A549 (cell line): ENCODE data around the gene BPIFB1. TPM values are rescaled to one million over a fixed set of nuclear protein-coding genes. Genes with fewer than 3 reads are reported as not detected.

Experiments used
- ATAC-seq, 2 experiments: fragments of 200-7000 bp in 1 of 2; fragments of >200 bp in 1 of 2; cut with Nextera tagmentation in 1 of 2; cut with Tn5 transposase in 1 of 2; 3 replicates each; pipeline versions ENCODE4 v1.8.0 to v1.9.1; 2018 to 2020; ENCODE audit warnings: mild to moderate bottlenecking in 1 of 2, moderate library complexity in 1 of 2
- CTCF ChIA-PET: fragments of 300-600 bp; sonication (Branson Sonifier 250); formaldehyde crosslinking; extraction: SDS; loops from one replicate; lab custom pipeline; 2021; ENCODE audit warnings: antibody characterized with exemption, inconsistent platforms; lab: Yijun Ruan, JAX
- POLR2A ChIA-PET: fragments of 350-600 bp; formaldehyde crosslinking; extraction: SDS; loops from one replicate; lab custom pipeline; 2021; ENCODE audit warnings: antibody characterized with exemption, inconsistent platforms; lab: Yijun Ruan, JAX
- DNase-seq, 2 experiments: peaks; one replicate each; pipeline versions ENCODE4 v3.0.0 to v3.0.0-alpha.2; 2011 to 2016; ENCODE audit warnings: low read depth in 1 of 2, low spot score in 1 of 2
- FAIRE-seq: peaks from 2 replicates; lab custom pipeline; 2011; peaks lifted over from hg19 to GRCh38; lab: Jason Lieb, UNC
- H3K27ac ChIP-seq, 2 experiments: fragments of >200 bp; sonication (Bioruptor Twin); formaldehyde crosslinking; 3 replicates each; pipeline ENCODE4 v1.5.1; 2016 to 2017
- H3K4me1 ChIP-seq: fragments of >200 bp; sonication (Bioruptor Twin); formaldehyde crosslinking; 3 replicates; pipeline ENCODE4 v1.6.1; 2016
- H3K4me2 ChIP-seq: fragments of >200 bp; sonication (Bioruptor Twin); formaldehyde crosslinking; 3 replicates; pipeline ENCODE4 v1.6.1; 2016
- H3K4me3 ChIP-seq: fragments of >200 bp; sonication (Bioruptor Twin); formaldehyde crosslinking; 3 replicates; pipeline ENCODE4 v1.5.1; 2016
- H3K9me3 ChIP-seq: fragments of >200 bp; sonication (Bioruptor Twin); formaldehyde crosslinking; 3 replicates; pipeline ENCODE4 v1.6.1; 2016
- ATOH8 ChIP-seq: fragments of 250-450 bp; sonication (Bioruptor Pico); IDR thresholded peaks from 2 replicates; pipeline ENCODE4 v1.5.0; 2020; ENCODE audit warnings: low read depth, mild to moderate bottlenecking, moderate library complexity
- BCL3 ChIP-seq: fragments of >200 bp; sonication (Bioruptor Twin); formaldehyde crosslinking; IDR thresholded peaks from 3 replicates; pipeline ENCODE4 v1.6.1; 2016
- BHLHE40 ChIP-seq: IDR thresholded peaks from 2 replicates; pipeline ENCODE4 v1.6.1; 2012; ENCODE audit warnings: low read depth, low read length, inconsistent platforms
- EHMT2 ChIP-seq: fragments of 200-600 bp; sonication (generic); IDR thresholded peaks from 2 replicates; pipeline ENCODE4 v1.6.1; 2016; ENCODE audit warnings: antibody characterized with exemption, low read depth, mild to moderate bottlenecking, moderate library complexity
- EP300 ChIP-seq, 2 experiments: fragments of >200 bp; sonication (Bioruptor Twin); formaldehyde crosslinking; IDR thresholded peaks; 2 replicates in 1 of 2; 3 replicates in 1 of 2; pipeline ENCODE4 v1.6.1; 2016 to 2017
- FOSL2 ChIP-seq, 2 experiments: fragments of 450-650 bp in 1 of 2; fragments of >200 bp in 1 of 2; sonication (Bioruptor Twin) in 1 of 2; formaldehyde crosslinking; IDR thresholded peaks; 2 replicates each; pipeline versions ENCODE4 v1.5.0 to v1.6.1; 2016 to 2020; ENCODE audit warnings: mild to moderate bottlenecking in 1 of 2, moderate library complexity in 1 of 2
- FOXS1 ChIP-seq: fragments of 250-450 bp; sonication (Bioruptor Pico); IDR thresholded peaks from 2 replicates; pipeline ENCODE4 v1.5.0; 2020; ENCODE audit warnings: mild to moderate bottlenecking, moderate library complexity
- HDAC2 ChIP-seq: fragments of 200-600 bp; sonication (generic); IDR thresholded peaks from 2 replicates; pipeline ENCODE4 v1.6.1; 2016
- HEYL ChIP-seq: fragments of 250-450 bp; sonication (Bioruptor Pico); IDR thresholded peaks from 2 replicates; pipeline ENCODE4 v1.8.0; 2021; ENCODE audit warnings: mild to moderate bottlenecking, moderate library complexity
- HMGXB4 ChIP-seq: fragments of 250-450 bp; sonication (Bioruptor Pico); IDR thresholded peaks from 2 replicates; pipeline ENCODE4 v1.5.0; 2021; ENCODE audit warnings: mild to moderate bottlenecking, moderate library complexity, borderline replicate concordance
- JUN ChIP-seq, 2 experiments: fragments of >200 bp; sonication (Bioruptor Twin); formaldehyde crosslinking; IDR thresholded peaks; 2 replicates in 1 of 2; 3 replicates in 1 of 2; pipeline ENCODE4 v1.6.1; 2016 to 2017
- JUNB ChIP-seq: fragments of >200 bp; sonication (Bioruptor Twin); formaldehyde crosslinking; IDR thresholded peaks from 2 replicates; pipeline ENCODE4 v1.6.1; 2016
- MAZ ChIP-seq: fragments of 150-350 bp; IDR thresholded peaks from 2 replicates; pipeline ENCODE4 v1.6.1; 2014; ENCODE audit warnings: antibody characterized with exemption, low read depth, low read length, borderline replicate concordance
- MYC ChIP-seq: IDR thresholded peaks from 2 replicates; pipeline ENCODE4 v1.6.1; 2012; ENCODE audit warnings: mild to moderate bottlenecking, inconsistent platforms, low read length, improper control_type of control experiment, borderline replicate concordance
- NPAS2 ChIP-seq: fragments of 250-450 bp; sonication (Bioruptor Pico); IDR thresholded peaks from 2 replicates; pipeline ENCODE4 v1.8.0; 2022; ENCODE audit warnings: mild to moderate bottlenecking, moderate library complexity, borderline replicate concordance
- NR3C1 ChIP-seq: fragments of >200 bp; sonication (Bioruptor Twin); formaldehyde crosslinking; IDR thresholded peaks from 3 replicates; pipeline ENCODE4 v1.6.1; 2017
- POLR2A ChIP-seq: IDR thresholded peaks from 2 replicates; pipeline ENCODE4 v1.6.1; 2012; ENCODE audit warnings: mild to moderate bottlenecking, low read length
- POLR2AphosphoS2 ChIP-seq: conservative IDR thresholded peaks from 2 replicates; pipeline ENCODE4 v1.6.1; 2012; ENCODE audit warnings: low read length, improper control_type of control experiment, inconsistent platforms
- REST ChIP-seq: fragments of 200-600 bp; sonication (generic); IDR thresholded peaks from 2 replicates; pipeline ENCODE4 v1.6.1; 2016; ENCODE audit warnings: antibody characterized with exemption, mild to moderate bottlenecking, moderate library complexity
- RNF2 ChIP-seq: fragments of 200-600 bp; sonication (generic); IDR thresholded peaks from 2 replicates; pipeline ENCODE4 v1.6.1; 2016; ENCODE audit warnings: low read depth, mild to moderate bottlenecking, antibody characterized with exemption, moderate library complexity, borderline replicate concordance
- TFCP2L1 ChIP-seq: fragments of 250-450 bp; sonication (Bioruptor Pico); IDR thresholded peaks from 2 replicates; pipeline ENCODE4 v1.5.0; 2021; ENCODE audit warnings: mild to moderate bottlenecking
- ZNF302 ChIP-seq: fragments of 250-450 bp; sonication (Bioruptor Pico); IDR thresholded peaks from 2 replicates; pipeline ENCODE4 v1.9.0; 2021; ENCODE audit warnings: inconsistent platforms, mild to moderate bottlenecking, moderate library complexity
- ZSCAN20 ChIP-seq: fragments of 250-450 bp; sonication (Bioruptor Pico); IDR thresholded peaks from 2 replicates; pipeline ENCODE4 v1.8.0; 2022; ENCODE audit warnings: mild to moderate bottlenecking, moderate library complexity
- WGBS: methylation state at CpG from one replicate; pipeline ENCODE4 v1.1.6; 2017; ENCODE audit errors: missing lambda C conversion rate; 5-methylcytosine and 5-hydroxymethylcytosine counted together
- polyA plus RNA-seq, 4 experiments: library from polyadenylated mRNA; depleted of rRNA in 3 of 4; stranded (reverse); fragments of >200 nt; fragmentation: RNase III in 1 of 4; extraction: RNeasy Plus Mini Kit Qiagen cat#74134 plus additional on column Dnase treatment in 1 of 4; gene quantifications; 2 replicates in 3 of 4; 3 replicates in 1 of 4; pipeline ENCODE4 v1.2.3, GENCODE V29; 2011 to 2017

Gene BPIFB1
- polyA plus RNA-seq, 2 of the 4 experiments (the other 2 are of a cell fraction), result 0.18 TPM; not detected in 1

GRCh38 chr20:33311011-33311410 is 28.0 kb downstream of the BPIFB1 start:
- ChIA-PET CTCF (interaction anchor here (4.0 kb wide), 1 partner anchor 11 kb away, joined by 21 read pairs; no protein-coding TSS in a partner anchor), POLR2A (no interaction called here)
- Histone ChIP-seq H3K27ac (no peak overlapping the region), H3K4me3 (no peak overlapping the region), H3K9me3 (no peaks in the 10 kb centered on the region), H3K4me2 (no peak overlapping the region), H3K4me1 (peaks cover under 1% of the 10 kb centered on the region; the same call in 2 of the 3 replicates)
- ATAC-seq (no peak), DNase-seq (no peak), FAIRE-seq (no peak)
- TF ChIP-seq JUNB (no peak), HDAC2 (no peak), BHLHE40 (no peak), POLR2AphosphoS2 (no peak), FOXS1 (CRISPR knock-in tag) (no peak), EHMT2 (no peak), ZNF302 (CRISPR knock-in tag) (no peak), JUN (IDR thresholded peaks at IDR 0.05) (no peak), BCL3 (no peak), MAZ (no peak)
- 77% methylated on average over 8 of the region's 8 CpGs for WGBS

GRCh38 chr20:33311996-33312395 is 29.0 kb downstream of the BPIFB1 start:
- ChIA-PET CTCF (interaction anchor here (4.0 kb wide), 1 partner anchor 12 kb away, joined by 21 read pairs; no protein-coding TSS in a partner anchor), POLR2A (no interaction called here)
- Histone ChIP-seq H3K9me3 (no peaks in the 10 kb centered on the region), H3K27ac (no peak overlapping the region), H3K4me3 (no peak overlapping the region), H3K4me1 (no peaks in the 10 kb centered on the region), H3K4me2 (no peak overlapping the region)
- 70% methylated on average over 4 of the region's 4 CpGs for WGBS
- FAIRE-seq, result no peak
- TF ChIP-seq POLR2A (no peak), BHLHE40 (no peak), HEYL (CRISPR knock-in tag) (no peak), ZNF302 (CRISPR knock-in tag) (no peak), EP300 (IDR thresholded peaks at IDR 0.05) (no peak), REST (no peak), HMGXB4 (no peak), ZSCAN20 (CRISPR knock-in tag) (no peak), RNF2 (no peak), MYC (no peak), ATOH8 (CRISPR knock-in tag) (no peak), HDAC2 (no peak), TFCP2L1 (CRISPR knock-in tag) (no peak), NPAS2 (CRISPR knock-in tag) (no peak), NR3C1 (no peak), FOSL2 (IDR thresholded peaks at IDR 0.05) (no peak), FOSL2 (CRISPR knock-in tag; IDR thresholded peaks at IDR 0.05) (no peak)
- no peak for DNase-seq
- ATAC-seq, result no peak
